OCI-LY7 (cell line): ENCODE results near the gene SLC16A3. TPM values are rescaled to one million over a fixed set of nuclear protein-coding genes. Genes with fewer than 3 reads are reported as not detected.

Source experiments
- BruUV-seq: library from RNA; stranded (reverse); fragments of 400-500 nt; replicated peaks from 2 replicates; lab custom pipeline; 2021; lab: Mats Ljungman, UMichigan
- CTCF ChIA-PET: fragments of 300-600 bp; sonication (Branson Sonifier 250); formaldehyde crosslinking; loops from one replicate; lab custom pipeline; 2022; ENCODE audit warnings: antibody characterized with exemption; ENCODE audit not compliant: unreplicated experiment; lab: Charles Lee
- POLR2A ChIA-PET: fragments of 300-600 bp; sonication (Branson Sonifier 250); formaldehyde crosslinking; loops from one replicate; lab custom pipeline; 2022; ENCODE audit warnings: antibody characterized with exemption; lab: Charles Lee
- DNase-seq: peaks from one replicate; pipeline ENCODE4 v3.0.0-alpha.2; 2015; ENCODE audit warnings: low spot score
- H2AFZ ChIP-seq: fragments of 200-600 bp; sonication (generic), shearing (Covaris generic); 2 replicates; pipeline ENCODE4 v1.6.1; 2014; ENCODE audit warnings: mild to moderate bottlenecking, antibody characterized with exemption, low read length, moderate library complexity
- H3K27ac ChIP-seq: fragments of 200-600 bp; sonication (generic); 2 replicates; pipeline ENCODE4 v1.5.1; 2014; ENCODE audit warnings: mixed run types, low read depth, mild to moderate bottlenecking, moderate library complexity, low read length, inconsistent platforms; ENCODE audit not compliant: poor library complexity, severe bottlenecking
- H3K36me3 ChIP-seq: fragments of 200-600 bp; sonication (generic); 2 replicates; pipeline ENCODE4 v1.6.1; 2014; ENCODE audit warnings: mild to moderate bottlenecking, antibody characterized with exemption, low read length, moderate library complexity, mixed read lengths; ENCODE audit not compliant: insufficient read depth
- H3K4me1 ChIP-seq: fragments of 200-600 bp; sonication (generic); 2 replicates; pipeline ENCODE4 v1.5.1; 2014; ENCODE audit warnings: mild to moderate bottlenecking, low read length; ENCODE audit not compliant: insufficient read depth, poor library complexity, severe bottlenecking
- H3K4me2 ChIP-seq: fragments of 200-600 bp; sonication (generic); 2 replicates; pipeline ENCODE4 v1.6.1; 2014; ENCODE audit warnings: mild to moderate bottlenecking, low read length
- H3K4me3 ChIP-seq: fragments of 200-600 bp; sonication (generic); 2 replicates; pipeline ENCODE4 v1.5.1; 2014; ENCODE audit warnings: mild to moderate bottlenecking, low read depth, low read length; ENCODE audit not compliant: poor library complexity, severe bottlenecking
- H3K79me2 ChIP-seq: fragments of 200-600 bp; sonication (generic); 2 replicates; pipeline ENCODE4 v1.6.1; 2016; ENCODE audit warnings: low read depth, mild to moderate bottlenecking, low read length, moderate library complexity, mixed read lengths; ENCODE audit not compliant: insufficient read depth
- H3K9me2 ChIP-seq: fragments of 200-600 bp; sonication (generic); 2 replicates; pipeline ENCODE4 v1.6.1; 2016; ENCODE audit warnings: mild to moderate bottlenecking, low read length, mixed read lengths; ENCODE audit not compliant: insufficient read depth
- H3K9me3 ChIP-seq: fragments of 200-600 bp; sonication (generic); 2 replicates; pipeline ENCODE4 v1.6.1; 2014; ENCODE audit warnings: mild to moderate bottlenecking, mixed run types, low read length, mixed read lengths
- H4K20me1 ChIP-seq: fragments of 200-600 bp; sonication (generic); 2 replicates; pipeline ENCODE4 v1.6.1; 2014; ENCODE audit warnings: mild to moderate bottlenecking, antibody characterized with exemption, low read length, moderate library complexity, mixed read lengths; ENCODE audit not compliant: insufficient read depth
- CTCF ChIP-seq: fragments of 200-600 bp; sonication (generic); conservative IDR thresholded peaks from 2 replicates; pipeline ENCODE4 v1.5.1; 2014; ENCODE audit warnings: mild to moderate bottlenecking, antibody characterized with exemption, low read length, moderate library complexity, mixed read lengths
- EZH2phosphoT487 ChIP-seq: fragments of 200-600 bp; sonication (generic); IDR thresholded peaks from 2 replicates; pipeline ENCODE4 v1.6.1; 2018; ENCODE audit warnings: low read depth, borderline replicate concordance, mild to moderate bottlenecking, mixed run types, antibody characterized with exemption, low read length, moderate library complexity, mixed read lengths
- intact Hi-C: fragments of 100-400 bp; cut with micrococcal nuclease; formaldehyde crosslinking; loops from one replicate; pipeline ENCODE4 v1.10.0; 2022; ENCODE audit not compliant: unreplicated experiment
- total RNA-seq, 2 experiments: library from RNA; depleted of rRNA in 1 of 2; stranded (reverse); fragments of >200 nt in 1 of 2; shearing (Covaris generic) in 1 of 2; gene quantifications; 2 replicates each; pipeline ENCODE4 v1.2.3, GENCODE V29; 2014 to 2022

The SLC16A3 gene
- total RNA-seq, 2 experiments from 2014 or later, result 21.6 to 55.0 TPM

- H3K9me3 ChIP-seq, result no peaks in the 10 kb centered on the region
- H3K79me2 ChIP-seq, result no peaks in the 10 kb centered on the region
- TF ChIP-seq EZH2phosphoT487, result no peak
- TF ChIP-seq CTCF, result no peak
- peaks cover 13% of the 10 kb centered on the region for H3K4me1 ChIP-seq
- no peak for DNase-seq
- H3K9me2 ChIP-seq, result no peaks in the 10 kb centered on the region
- no peak overlapping the region for H3K27ac ChIP-seq
- BruUV-seq, result no TSS peak
- CTCF ChIA-PET, result no interaction called here
- intact Hi-C loops, result no loop called here
- H3K36me3 ChIP-seq, result no peaks in the 10 kb centered on the region
- no peak overlapping the region for H3K4me2 ChIP-seq
- no peak overlapping the region for H2AFZ ChIP-seq
- no peaks in the 10 kb centered on the region for H4K20me1 ChIP-seq
- H3K4me3 ChIP-seq, result no peak overlapping the region
- POLR2A ChIA-PET, result no interaction called here
Observed at GRCh38 chr17:82215972-82216300, 12.9 kb upstream of the SLC16A3 start.

DNA sequence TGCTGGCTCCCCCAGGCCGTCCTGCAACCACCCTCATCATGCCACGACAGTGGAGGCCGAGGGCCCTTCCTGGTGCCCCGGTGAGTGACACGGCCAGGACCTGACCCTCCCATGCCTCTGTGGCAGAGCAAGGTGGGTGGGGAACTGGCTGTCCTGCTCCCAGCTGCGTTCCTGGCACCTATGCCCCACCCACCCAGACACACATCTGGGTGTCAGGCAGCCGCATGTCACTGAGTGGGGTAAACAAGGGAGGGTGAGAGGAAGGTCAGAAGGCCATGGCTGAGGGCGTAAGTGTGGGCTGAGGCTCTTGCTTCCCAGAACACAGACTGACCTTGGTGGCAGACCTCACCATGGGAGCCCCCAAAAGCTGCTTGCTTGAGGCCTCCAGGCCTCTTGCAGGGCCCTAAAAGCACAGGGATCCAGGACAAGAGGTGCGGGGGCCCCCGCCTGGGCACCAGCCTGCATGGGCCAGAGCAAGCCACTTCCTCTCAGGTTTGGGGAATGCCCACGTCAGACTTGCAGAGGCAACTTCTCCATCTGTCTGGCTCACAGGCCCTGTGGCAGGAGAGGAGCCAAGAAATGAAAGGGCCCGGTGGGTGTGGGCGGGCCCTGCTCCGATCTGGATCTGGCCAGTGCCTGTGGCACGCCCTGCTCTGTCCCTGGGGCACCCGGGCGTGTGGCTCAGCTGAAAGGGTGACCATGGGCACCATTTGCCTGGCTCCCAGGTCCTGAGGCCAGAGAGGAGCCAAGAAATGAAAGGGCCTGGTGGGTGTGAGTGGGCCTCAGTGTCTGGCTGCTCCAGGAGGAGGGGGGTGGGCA is 12.3 kb upstream of the SLC16A3 start:
- no peaks in the 10 kb centered on the region for H4K20me1 ChIP-seq
- DNase-seq, result no peak
- no peaks in the 10 kb centered on the region for H3K36me3 ChIP-seq
- CTCF ChIA-PET, result no interaction called here
- H3K79me2 ChIP-seq, result no peaks in the 10 kb centered on the region
- no peaks in the 10 kb centered on the region for H3K9me2 ChIP-seq
- H3K4me1 ChIP-seq, result peaks cover 13% of the 10 kb centered on the region
- TF ChIP-seq CTCF (no peak), EZH2phosphoT487 (no peak)
- intact Hi-C loops, result no loop called here
- H3K27ac ChIP-seq, result no peak overlapping the region
- no peak overlapping the region for H2AFZ ChIP-seq
- no peak overlapping the region for H3K4me3 ChIP-seq
- no TSS peak for BruUV-seq
- no peak overlapping the region for H3K4me2 ChIP-seq
- POLR2A ChIA-PET, result no interaction called here
- no peaks in the 10 kb centered on the region for H3K9me3 ChIP-seq

DNA sequence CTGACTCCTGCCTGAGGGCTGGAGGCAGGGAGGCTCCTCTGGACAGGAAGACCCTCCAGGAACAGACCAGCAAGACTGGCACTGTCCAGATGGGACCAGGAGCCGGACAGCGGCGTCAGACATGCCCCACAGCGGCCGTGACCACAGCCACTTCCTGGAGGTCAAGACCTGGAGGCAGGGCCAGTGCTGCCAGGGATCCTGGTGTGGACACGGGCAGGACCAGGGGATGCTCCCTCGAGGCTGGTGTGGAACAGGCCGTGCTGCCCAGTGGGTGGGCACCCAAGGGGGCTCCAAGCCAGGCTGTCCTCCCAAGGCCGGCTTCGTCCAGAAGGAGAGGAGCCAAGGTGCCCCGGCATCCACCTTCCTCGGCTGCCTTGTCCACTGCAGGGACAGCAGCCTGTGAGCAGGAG is 11.7 kb upstream of the SLC16A3 start:
- Histone ChIP-seq H3K4me1 (peaks cover 7% of the 10 kb centered on the region), H3K27ac (no peak overlapping the region), H2AFZ (no peak overlapping the region), H3K36me3 (no peaks in the 10 kb centered on the region), H4K20me1 (no peaks in the 10 kb centered on the region), H3K9me3 (no peaks in the 10 kb centered on the region), H3K9me2 (no peaks in the 10 kb centered on the region), H3K4me3 (no peak overlapping the region), H3K4me2 (no peak overlapping the region), H3K79me2 (no peaks in the 10 kb centered on the region)
- TF ChIP-seq CTCF, result no peak
- TF ChIP-seq EZH2phosphoT487, result no peak
- BruUV-seq, result no TSS peak
- DNase-seq, result no peak
- POLR2A ChIA-PET, result no interaction called here
- CTCF ChIA-PET, result no interaction called here
- intact Hi-C loops, result no loop called here
